HUES64 (cell line): ENCODE data around the gene L3MBTL2.

Source experiments
- H3K27ac ChIP-seq: 2 replicates; pipeline ENCODE4 v1.7.0; 2013; ENCODE audit warnings: low read depth, low read length, inconsistent platforms
- H3K27me3 ChIP-seq: 2 replicates; pipeline ENCODE4 v1.6.1; 2013; ENCODE audit warnings: mild to moderate bottlenecking, low read length; ENCODE audit not compliant: insufficient read depth
- H3K36me3 ChIP-seq: 2 replicates; pipeline ENCODE4 v1.6.1; 2013; ENCODE audit warnings: mild to moderate bottlenecking, low read length; ENCODE audit not compliant: insufficient read depth
- H3K4me1 ChIP-seq: 2 replicates; pipeline ENCODE4 v1.6.1; 2013; ENCODE audit warnings: mild to moderate bottlenecking, low read length, moderate library complexity; ENCODE audit not compliant: insufficient read depth
- H3K4me3 ChIP-seq: 2 replicates; pipeline ENCODE4 v1.5.1; 2013; ENCODE audit warnings: mild to moderate bottlenecking, low read length, moderate library complexity
- H3K9ac ChIP-seq: 2 replicates; pipeline ENCODE4 v1.6.1; 2013; ENCODE audit warnings: mild to moderate bottlenecking, low read depth, low read length
- H3K9me3 ChIP-seq: 2 replicates; pipeline ENCODE4 v1.6.1; 2013; ENCODE audit warnings: low read depth, low read length; ENCODE audit not compliant: insufficient read depth
- WGBS: fragments of 150-250, 120-280 bp; methylation state at CpG from one replicate; pipeline ENCODE4 v1.1.7; 2013; ENCODE audit warnings: missing lambda C conversion rate; 5-methylcytosine and 5-hydroxymethylcytosine counted together

The L3MBTL2 gene

DNA sequence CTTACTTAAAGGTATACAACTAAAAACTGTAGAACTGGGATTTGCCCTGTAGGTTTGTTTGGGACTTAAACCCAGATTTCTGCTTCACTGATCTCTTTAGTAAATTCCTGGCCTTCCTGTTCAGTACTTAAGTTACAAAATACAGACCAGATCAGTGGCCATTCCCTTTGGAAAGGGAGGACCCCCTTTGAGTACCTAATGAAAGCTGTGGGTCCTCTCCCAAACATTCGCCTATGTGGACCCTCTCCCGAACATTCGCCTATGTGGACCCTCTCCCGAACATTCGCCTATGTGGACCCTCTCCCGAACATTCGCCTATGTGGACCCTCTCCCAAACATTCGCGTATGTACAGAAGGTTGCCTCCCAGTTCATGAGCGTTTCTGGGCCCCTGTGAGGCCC is 10.3 kb downstream of the L3MBTL2 start:
- peaks cover 7% of the 10 kb centered on the region for H3K9me3 ChIP-seq
- H3K27me3 ChIP-seq = no peaks in the 10 kb centered on the region
- H3K9ac ChIP-seq = no peak overlapping the region
- H3K4me1 ChIP-seq = peaks cover 14% of the 10 kb centered on the region; the same call in 1 of the 2 replicates
- no peak overlapping the region for H3K27ac ChIP-seq
- peaks cover 55% of the 10 kb centered on the region for H3K36me3 ChIP-seq
- no peak overlapping the region for H3K4me3 ChIP-seq
- 97% methylated on average over 10 of the region's 10 CpGs for WGBS

DNA sequence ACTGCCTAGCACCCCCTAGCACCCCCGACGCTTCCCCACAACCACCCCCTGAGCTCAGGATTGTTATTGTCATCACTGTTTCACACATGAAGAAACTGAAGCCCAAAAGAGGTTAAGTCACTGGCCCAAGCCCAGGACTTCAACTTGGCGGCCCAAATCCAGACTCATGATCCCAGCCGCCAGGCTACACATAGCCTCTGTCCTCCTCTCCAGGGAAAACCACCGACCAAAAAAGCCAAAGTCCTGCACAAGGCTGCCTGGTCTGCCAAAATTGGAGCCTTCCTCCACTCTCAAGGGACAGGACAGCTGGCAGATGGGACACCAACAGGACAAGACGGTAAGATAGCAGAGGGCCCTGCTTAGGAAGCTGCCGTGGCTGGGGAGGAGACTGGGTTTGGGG is 10.8 kb downstream of the L3MBTL2 start:
- Histone ChIP-seq H3K4me1 (peaks cover 14% of the 10 kb centered on the region; the same call in 1 of the 2 replicates), H3K4me3 (no peak overlapping the region), H3K9ac (no peak overlapping the region), H3K36me3 (peaks cover 56% of the 10 kb centered on the region), H3K9me3 (peaks cover 7% of the 10 kb centered on the region), H3K27me3 (no peaks in the 10 kb centered on the region), H3K27ac (no peak overlapping the region)
- WGBS = 94% methylated on average over 7 of the region's 7 CpGs

DNA sequence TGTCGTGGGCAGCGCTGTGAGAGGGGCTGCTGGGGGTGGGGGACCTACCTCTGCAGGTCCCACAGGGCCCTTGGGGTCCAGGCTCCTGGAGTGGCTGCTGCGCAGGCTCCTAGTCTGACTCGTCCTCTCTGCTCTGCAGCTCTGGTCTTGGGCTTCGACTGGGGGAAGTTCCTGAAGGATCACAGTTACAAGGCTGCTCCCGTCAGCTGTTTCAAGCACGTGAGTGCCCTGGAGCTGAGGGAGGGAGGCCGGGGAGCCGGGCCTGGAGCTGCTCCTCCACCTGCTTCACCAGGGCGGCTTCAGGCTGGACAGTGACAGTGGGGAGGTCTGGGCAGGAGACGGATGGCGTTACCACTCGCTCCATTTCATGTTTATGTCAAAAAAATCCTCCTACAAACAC is 11.9 kb downstream of the L3MBTL2 start:
- H3K27me3 ChIP-seq = no peaks in the 10 kb centered on the region
- H3K4me3 ChIP-seq = no peak overlapping the region
- H3K4me1 ChIP-seq = peaks cover 14% of the 10 kb centered on the region; the same call in 1 of the 2 replicates
- H3K9ac ChIP-seq = no peak overlapping the region; the same call in 1 of the 2 replicates
- H3K36me3 ChIP-seq = peaks cover 59% of the 10 kb centered on the region
- peak overlapping the region; percentile 52; the same call in 1 of the 2 replicates for H3K27ac ChIP-seq
- WGBS = 80% methylated on average over 13 of the region's 13 CpGs
- peaks cover 7% of the 10 kb centered on the region for H3K9me3 ChIP-seq

DNA sequence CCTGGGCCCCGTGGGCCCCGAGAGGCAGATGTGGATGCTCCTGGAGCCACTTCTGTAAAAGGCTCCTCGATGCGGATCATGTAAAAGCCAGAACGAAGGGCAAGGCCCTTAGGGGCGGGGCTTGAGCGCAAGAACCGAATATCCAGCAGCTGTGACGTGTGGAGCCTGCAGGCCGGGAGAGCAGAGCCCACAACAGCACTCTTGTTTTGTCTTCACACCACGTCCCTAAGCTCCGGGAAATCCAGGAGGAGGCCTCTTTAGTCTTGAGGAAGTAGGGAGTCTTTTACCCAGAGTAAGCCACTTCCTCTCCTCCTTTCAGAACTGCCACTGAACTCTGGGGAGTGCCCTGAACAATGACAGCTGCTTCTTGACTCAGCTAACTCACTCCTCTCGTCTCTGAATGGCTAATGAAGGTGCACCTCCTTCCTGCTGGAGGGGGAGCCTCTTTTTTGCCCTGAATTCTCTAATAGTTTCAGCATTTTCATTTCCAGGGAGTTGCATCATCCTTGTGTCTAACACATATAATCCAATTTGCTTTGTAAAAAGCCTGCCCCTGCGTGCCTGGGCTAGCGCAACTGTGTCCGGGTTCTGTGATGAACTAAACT is 12.5 kb downstream of the L3MBTL2 start:
- Histone ChIP-seq H3K36me3 (peaks cover 65% of the 10 kb centered on the region), H3K9me3 (peaks cover 7% of the 10 kb centered on the region), H3K9ac (no peak overlapping the region), H3K27me3 (no peaks in the 10 kb centered on the region), H3K4me3 (no peak overlapping the region), H3K27ac (peak overlapping the region; percentile 37; the same call in 1 of the 2 replicates), H3K4me1 (peaks cover 14% of the 10 kb centered on the region; the same call in 1 of the 2 replicates)
- 64% methylated on average over 16 of the region's 16 CpGs for WGBS

DNA sequence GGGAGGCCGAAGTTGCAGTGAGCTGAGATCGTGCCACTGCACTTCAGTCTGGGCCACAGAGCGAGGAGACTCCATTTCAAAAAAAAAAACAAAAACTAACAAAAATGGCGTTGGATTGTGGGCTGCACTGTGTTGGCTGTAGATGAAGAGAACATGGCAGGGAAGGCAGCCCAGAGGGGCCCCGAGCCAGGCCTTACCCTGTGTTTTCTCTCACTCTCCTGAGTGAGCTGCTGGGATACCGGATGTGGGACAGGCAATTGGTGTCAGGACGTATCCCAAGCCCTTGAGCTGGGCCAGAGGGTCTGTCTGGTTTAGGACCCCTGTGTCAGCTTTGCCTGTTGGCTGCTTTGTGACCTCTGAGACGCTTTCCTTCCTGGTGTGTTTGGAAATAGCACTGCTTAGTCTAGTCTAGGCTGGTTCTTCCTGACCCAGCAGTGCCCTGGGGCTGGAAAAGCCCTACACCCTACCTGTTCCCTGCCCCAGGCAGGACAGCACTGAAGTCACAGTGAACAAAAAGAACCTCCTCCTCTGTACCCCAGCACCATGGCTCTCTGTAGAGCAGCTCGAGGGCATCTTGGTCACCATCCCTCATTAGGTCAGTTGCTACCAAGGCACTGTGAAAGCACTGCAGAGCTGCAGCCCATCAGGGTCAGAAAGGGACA is 17.9 kb downstream of the L3MBTL2 start:
- Histone ChIP-seq H3K4me1 (no peaks in the 10 kb centered on the region), H3K27me3 (no peaks in the 10 kb centered on the region), H3K9me3 (no peaks in the 10 kb centered on the region), H3K9ac (no peak overlapping the region), H3K4me3 (no peak overlapping the region), H3K36me3 (peaks cover 83% of the 10 kb centered on the region), H3K27ac (no peak overlapping the region)
- WGBS = 91% methylated on average over 9 of the region's 9 CpGs

DNA sequence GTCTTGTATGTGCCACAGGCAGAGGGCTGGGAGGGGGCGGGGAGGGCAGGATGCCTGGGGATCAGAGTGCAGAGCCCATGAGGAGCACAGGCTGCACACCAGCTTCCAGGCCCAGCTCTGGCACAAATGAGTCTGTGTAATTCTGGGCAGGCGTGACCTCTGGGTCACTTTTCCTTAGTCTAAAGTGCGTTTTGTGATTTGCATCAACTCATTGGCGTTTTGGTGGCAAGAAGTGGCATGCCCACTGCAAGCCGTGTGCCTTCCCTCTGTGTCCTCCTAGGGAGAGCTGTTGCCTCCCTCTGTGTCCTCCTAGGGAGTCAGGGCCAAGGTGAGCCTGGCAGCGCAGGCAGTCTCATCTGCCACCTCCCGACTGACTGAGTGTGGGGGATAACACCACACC is 18.4 kb downstream of the L3MBTL2 start:
- Histone ChIP-seq H3K27me3 (no peaks in the 10 kb centered on the region), H3K9me3 (no peaks in the 10 kb centered on the region), H3K36me3 (peaks cover 88% of the 10 kb centered on the region), H3K27ac (no peak overlapping the region), H3K9ac (no peak overlapping the region), H3K4me1 (no peaks in the 10 kb centered on the region), H3K4me3 (no peak overlapping the region)
- WGBS = 88% methylated on average over 6 of the region's 7 CpGs

DNA sequence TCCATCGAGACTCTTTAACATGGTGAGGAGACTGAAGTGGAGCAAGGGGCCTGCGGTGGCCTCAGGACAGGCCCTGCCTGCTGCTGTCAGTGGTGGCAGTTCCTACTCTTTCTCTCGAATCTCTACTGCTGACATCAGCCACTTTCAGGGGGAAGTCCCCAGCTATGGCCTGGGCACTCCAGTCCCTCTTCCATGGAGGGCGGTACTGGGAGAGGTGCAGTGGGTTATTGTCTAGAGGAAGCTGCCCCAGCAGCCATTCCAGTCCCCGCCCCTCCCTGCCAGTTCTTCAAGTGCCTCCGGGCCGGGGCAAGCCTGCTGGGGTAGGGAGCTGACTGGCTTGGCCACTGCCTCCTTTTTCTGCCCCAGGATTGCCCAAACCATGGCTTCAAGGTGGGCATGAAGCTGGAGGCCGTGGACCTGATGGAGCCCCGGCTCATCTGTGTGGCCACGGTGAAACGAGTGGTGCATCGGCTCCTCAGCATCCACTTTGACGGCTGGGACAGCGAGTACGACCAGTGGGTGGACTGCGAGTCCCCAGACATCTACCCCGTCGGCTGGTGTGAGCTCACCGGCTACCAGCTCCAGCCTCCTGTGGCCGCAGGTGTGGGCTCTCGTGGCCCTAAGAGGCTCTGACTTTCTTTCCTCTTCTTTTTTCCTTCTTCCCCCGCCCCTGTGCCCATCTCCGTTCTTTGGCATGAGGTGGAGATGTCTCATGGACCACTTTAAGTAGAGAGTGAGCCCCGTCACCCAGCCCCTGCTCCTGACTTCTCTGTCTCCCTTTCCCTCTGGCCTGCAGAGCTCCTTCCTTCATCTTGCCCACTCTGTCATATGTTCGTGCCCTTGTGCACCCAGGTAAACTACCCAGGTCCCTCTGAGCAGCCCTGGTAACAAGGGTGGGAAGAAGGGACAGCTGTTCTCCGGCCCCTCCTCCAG is 21.9 kb downstream of the L3MBTL2 start:
- no peaks in the 10 kb centered on the region for H3K9me3 ChIP-seq
- H3K4me3 ChIP-seq = no peak overlapping the region
- H3K27ac ChIP-seq = no peak overlapping the region
- no peaks in the 10 kb centered on the region for H3K4me1 ChIP-seq
- H3K36me3 ChIP-seq = peaks cover 75% of the 10 kb centered on the region
- 96% methylated on average over 25 of the region's 26 CpGs for WGBS
- H3K9ac ChIP-seq = no peak overlapping the region
- no peaks in the 10 kb centered on the region for H3K27me3 ChIP-seq

DNA sequence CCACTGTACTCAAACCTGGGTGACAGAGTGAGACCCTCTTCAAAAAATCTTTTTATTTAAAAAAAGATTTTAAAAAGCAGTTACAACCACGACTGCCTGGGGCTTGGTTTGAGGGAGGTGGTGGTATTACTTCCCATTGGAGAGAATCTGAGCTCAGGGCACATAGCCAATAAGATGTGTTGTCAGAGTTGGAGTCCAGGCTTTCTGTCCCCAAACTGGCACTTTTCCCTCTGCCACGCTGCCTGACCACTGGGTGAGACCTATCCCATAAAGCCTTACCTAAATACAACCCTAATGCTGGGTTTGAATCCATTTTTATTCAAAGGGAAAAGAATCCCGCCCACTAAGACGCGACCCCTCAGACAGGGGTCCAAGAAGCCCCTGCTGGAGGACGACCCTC is 24.1 kb downstream of the L3MBTL2 start:
- no peak overlapping the region for H3K4me3 ChIP-seq
- no peaks in the 10 kb centered on the region for H3K27me3 ChIP-seq
- H3K36me3 ChIP-seq = peaks cover 53% of the 10 kb centered on the region
- H3K27ac ChIP-seq = no peak overlapping the region
- H3K9me3 ChIP-seq = no peaks in the 10 kb centered on the region
- WGBS = 94% methylated on average over 6 of the region's 6 CpGs
- no peaks in the 10 kb centered on the region for H3K4me1 ChIP-seq
- no peak overlapping the region for H3K9ac ChIP-seq

DNA sequence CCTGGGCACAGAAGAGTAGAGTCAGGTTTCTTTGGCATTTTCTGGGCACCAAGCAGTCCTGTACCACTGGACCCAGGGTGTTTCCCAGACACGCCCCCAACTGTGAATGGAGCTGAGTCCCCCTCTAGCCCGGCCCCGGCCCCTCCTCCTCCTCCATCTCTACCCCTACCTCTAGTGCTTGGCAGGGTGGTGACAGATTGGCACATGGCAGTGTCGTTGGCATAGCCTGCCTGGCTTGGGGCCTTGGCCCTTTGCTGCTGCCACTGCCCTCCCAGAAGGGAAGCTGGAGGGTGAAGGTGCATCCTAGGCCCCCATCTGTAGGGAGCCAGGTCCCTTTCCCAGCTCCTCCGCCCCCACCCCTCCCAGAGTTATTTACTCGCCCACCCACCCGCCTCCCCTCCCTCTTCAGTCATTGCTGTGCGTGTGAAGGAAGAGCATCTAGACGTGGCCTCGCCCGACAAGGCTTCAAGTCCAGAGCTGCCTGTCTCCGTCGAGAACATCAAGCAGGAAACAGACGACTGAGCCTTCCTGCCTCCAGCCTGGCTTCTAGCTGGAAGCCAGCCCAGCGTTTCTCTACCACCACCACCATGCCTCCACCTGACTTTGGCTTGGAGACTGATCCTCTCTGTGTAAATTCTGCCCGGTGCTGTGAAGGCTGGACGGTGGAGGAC is 24.8 kb downstream of the L3MBTL2 start:
- peaks cover 47% of the 10 kb centered on the region for H3K36me3 ChIP-seq
- H3K4me3 ChIP-seq = no peak overlapping the region
- H3K27me3 ChIP-seq = no peaks in the 10 kb centered on the region
- WGBS = 90% methylated on average over 15 of the region's 17 CpGs
- no peak overlapping the region for H3K27ac ChIP-seq
- H3K9me3 ChIP-seq = no peaks in the 10 kb centered on the region
- H3K4me1 ChIP-seq = no peaks in the 10 kb centered on the region
- no peak overlapping the region for H3K9ac ChIP-seq

DNA sequence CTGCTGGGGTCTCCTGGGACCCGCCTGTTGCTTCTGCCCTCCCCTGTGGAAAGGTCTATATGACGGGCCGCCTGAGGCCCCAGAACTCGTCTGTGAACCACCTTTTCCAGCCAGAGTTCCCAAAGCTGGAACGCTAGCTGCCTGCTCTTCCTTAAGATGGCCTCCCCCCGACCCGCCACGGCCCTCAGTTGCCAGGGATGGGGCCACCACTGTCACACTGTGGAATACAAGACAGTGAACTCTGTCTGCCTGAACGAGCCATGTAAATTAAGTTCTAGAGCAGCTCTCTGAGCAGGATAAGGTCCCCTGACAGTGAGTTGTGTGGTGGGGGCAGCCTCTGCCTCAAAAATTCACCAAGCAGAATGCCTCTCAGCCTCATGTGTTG is 25.3 kb downstream of the L3MBTL2 start:
- no peak overlapping the region for H3K4me3 ChIP-seq
- no peaks in the 10 kb centered on the region for H3K9me3 ChIP-seq
- no peak overlapping the region for H3K9ac ChIP-seq
- H3K27me3 ChIP-seq = no peaks in the 10 kb centered on the region
- H3K36me3 ChIP-seq = peaks cover 42% of the 10 kb centered on the region
- 92% methylated on average over 9 of the region's 9 CpGs for WGBS
- no peak overlapping the region for H3K27ac ChIP-seq
- H3K4me1 ChIP-seq = no peaks in the 10 kb centered on the region
